HL-60 (cell line): ENCODE results near the gene IGFBPL1.

Experiments used
- GABPA ChIP-seq: IDR thresholded peaks from 2 replicates; pipeline ENCODE4 v1.6.1; 2012; ENCODE audit warnings: low read depth
- POLR2AphosphoS5 ChIP-seq: IDR thresholded peaks from 2 replicates; pipeline ENCODE4 v1.6.1; 2012; ENCODE audit warnings: low read depth
- TF ChIP-seq, protein P1 (sequence below): IDR thresholded peaks from one replicate; pipeline ENCODE4 v1.5.1; 2011; ENCODE audit warnings: low read length, control low read depth, inconsistent platforms; ENCODE audit not compliant: insufficient read depth
- TF ChIP-seq, protein P2 (sequence below): IDR thresholded peaks from 2 replicates; pipeline ENCODE4 v1.6.1; 2012; ENCODE audit warnings: low read depth; ENCODE audit not compliant: insufficient replicate concordance

DNA sequence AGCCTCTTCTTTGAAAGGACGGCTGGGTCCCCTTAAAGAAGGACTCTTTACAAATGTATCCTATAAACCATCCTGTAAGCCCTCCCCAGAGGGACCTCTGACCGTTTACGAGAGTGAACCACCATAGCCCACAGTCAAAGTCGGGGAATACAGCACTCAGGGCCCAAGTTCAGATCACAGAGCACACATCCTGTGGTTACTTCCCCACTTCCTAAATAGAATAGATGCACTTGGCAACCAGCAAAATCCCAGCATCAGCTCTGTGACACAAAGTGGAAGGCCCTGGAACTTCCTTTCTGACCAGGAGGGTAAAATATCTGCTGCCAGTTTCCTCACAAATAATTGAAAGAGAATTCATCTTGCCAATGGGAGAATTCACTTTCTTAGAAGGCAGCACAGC is 6.9 kb upstream of the IGFBPL1 start:
- TF ChIP-seq, protein P1, sequence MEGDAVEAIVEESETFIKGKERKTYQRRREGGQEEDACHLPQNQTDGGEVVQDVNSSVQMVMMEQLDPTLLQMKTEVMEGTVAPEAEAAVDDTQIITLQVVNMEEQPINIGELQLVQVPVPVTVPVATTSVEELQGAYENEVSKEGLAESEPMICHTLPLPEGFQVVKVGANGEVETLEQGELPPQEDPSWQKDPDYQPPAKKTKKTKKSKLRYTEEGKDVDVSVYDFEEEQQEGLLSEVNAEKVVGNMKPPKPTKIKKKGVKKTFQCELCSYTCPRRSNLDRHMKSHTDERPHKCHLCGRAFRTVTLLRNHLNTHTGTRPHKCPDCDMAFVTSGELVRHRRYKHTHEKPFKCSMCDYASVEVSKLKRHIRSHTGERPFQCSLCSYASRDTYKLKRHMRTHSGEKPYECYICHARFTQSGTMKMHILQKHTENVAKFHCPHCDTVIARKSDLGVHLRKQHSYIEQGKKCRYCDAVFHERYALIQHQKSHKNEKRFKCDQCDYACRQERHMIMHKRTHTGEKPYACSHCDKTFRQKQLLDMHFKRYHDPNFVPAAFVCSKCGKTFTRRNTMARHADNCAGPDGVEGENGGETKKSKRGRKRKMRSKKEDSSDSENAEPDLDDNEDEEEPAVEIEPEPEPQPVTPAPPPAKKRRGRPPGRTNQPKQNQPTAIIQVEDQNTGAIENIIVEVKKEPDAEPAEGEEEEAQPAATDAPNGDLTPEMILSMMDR: no peak
- TF ChIP-seq, protein P2, sequence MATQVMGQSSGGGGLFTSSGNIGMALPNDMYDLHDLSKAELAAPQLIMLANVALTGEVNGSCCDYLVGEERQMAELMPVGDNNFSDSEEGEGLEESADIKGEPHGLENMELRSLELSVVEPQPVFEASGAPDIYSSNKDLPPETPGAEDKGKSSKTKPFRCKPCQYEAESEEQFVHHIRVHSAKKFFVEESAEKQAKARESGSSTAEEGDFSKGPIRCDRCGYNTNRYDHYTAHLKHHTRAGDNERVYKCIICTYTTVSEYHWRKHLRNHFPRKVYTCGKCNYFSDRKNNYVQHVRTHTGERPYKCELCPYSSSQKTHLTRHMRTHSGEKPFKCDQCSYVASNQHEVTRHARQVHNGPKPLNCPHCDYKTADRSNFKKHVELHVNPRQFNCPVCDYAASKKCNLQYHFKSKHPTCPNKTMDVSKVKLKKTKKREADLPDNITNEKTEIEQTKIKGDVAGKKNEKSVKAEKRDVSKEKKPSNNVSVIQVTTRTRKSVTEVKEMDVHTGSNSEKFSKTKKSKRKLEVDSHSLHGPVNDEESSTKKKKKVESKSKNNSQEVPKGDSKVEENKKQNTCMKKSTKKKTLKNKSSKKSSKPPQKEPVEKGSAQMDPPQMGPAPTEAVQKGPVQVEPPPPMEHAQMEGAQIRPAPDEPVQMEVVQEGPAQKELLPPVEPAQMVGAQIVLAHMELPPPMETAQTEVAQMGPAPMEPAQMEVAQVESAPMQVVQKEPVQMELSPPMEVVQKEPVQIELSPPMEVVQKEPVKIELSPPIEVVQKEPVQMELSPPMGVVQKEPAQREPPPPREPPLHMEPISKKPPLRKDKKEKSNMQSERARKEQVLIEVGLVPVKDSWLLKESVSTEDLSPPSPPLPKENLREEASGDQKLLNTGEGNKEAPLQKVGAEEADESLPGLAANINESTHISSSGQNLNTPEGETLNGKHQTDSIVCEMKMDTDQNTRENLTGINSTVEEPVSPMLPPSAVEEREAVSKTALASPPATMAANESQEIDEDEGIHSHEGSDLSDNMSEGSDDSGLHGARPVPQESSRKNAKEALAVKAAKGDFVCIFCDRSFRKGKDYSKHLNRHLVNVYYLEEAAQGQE: no peak
- no peak for TF ChIP-seq POLR2AphosphoS5
- TF ChIP-seq GABPA: no peak
